Peyer's patch (tissue), 4 donors: ENCODE data around the gene SLC6A5. TPM values are rescaled to one million over a fixed set of nuclear protein-coding genes. Genes with fewer than 3 reads are reported as not detected.

Source experiments
- DNase-seq, 3 donors: peaks; one replicate each; pipeline ENCODE4 v3.0.0-alpha.2; 2017 to 2019
- H3K27ac ChIP-seq, 4 donors: fragments of 200-600 bp; sonication (generic); one replicate each; pipeline ENCODE4 v1.5.1; 2016 to 2019
- H3K27me3 ChIP-seq, 2 donors: fragments of 200-600 bp; sonication (generic); one replicate each; pipeline ENCODE4 v1.5.1; 2019
- H3K36me3 ChIP-seq, 3 donors: fragments of 200-600 bp; sonication (generic); one replicate each; pipeline ENCODE4 v1.5.1; 2016 to 2019
- H3K4me1 ChIP-seq, 4 donors: fragments of 200-600 bp; sonication (generic); one replicate each; pipeline ENCODE4 v1.5.1; 2016 to 2019
- H3K4me3 ChIP-seq, 4 donors: fragments of 200-600 bp; sonication (generic); 1 replicate in 3 of 4; 2 replicates in 1 of 4; pipeline ENCODE4 v1.5.1; 2016 to 2019; ENCODE audit warnings: mild to moderate bottlenecking in 1 of 4
- H3K9me3 ChIP-seq, 4 donors: fragments of 200-600 bp; sonication (generic); one replicate each; pipeline ENCODE4 v1.5.1; 2016 to 2019; ENCODE audit warnings: mild to moderate bottlenecking in 1 of 4
- CTCF ChIP-seq, 6 experiments: fragments of 450-650 bp in 4 of 6; fragments of 200-600 bp in 2 of 6; sonication (generic) in 1 of 6; IDR thresholded peaks; one replicate each; pipeline ENCODE4 v1.5.1; 2017 to 2019; ENCODE audit warnings: antibody characterized with exemption in 6 of 6, mild to moderate bottlenecking in 3 of 6, moderate library complexity in 1 of 6
- POLR2A ChIP-seq, 2 donors: fragments of 450-650 bp; IDR thresholded peaks; one replicate each; pipeline ENCODE4 v1.5.1; 2017; ENCODE audit warnings: antibody characterized with exemption in 2 of 2, mild to moderate bottlenecking in 2 of 2, moderate library complexity in 2 of 2
- total RNA-seq, 4 donors: library from RNA; depleted of rRNA; stranded (reverse); fragments of >200 nt; gene quantifications; one replicate each; pipeline ENCODE4 v1.1.0, GENCODE V29; 2016

Gene SLC6A5
- total RNA-seq, 4 donors from 2014 or later: not detected

- H3K4me1 ChIP-seq: no peaks in the 10 kb centered on the region
- H3K27ac ChIP-seq: no peak overlapping the region
- H3K36me3 ChIP-seq: no peaks in the 10 kb centered on the region
- H3K27me3 ChIP-seq: no peaks in the 10 kb centered on the region
- TF ChIP-seq CTCF (IDR thresholded peaks at IDR 0.05) (no peak), POLR2A (IDR thresholded peaks at IDR 0.05) (no peak)
- no peak for DNase-seq
- no peaks in the 10 kb centered on the region for H3K9me3 ChIP-seq
- no peak overlapping the region for H3K4me3 ChIP-seq
These were observed 32.2 kb downstream of the SLC6A5 start for GRCh38 chr11:20631519-20632168.

GRCh38 chr11:20632169-20632532, 32.7 kb downstream of the SLC6A5 start:
- H3K27me3 ChIP-seq: no peaks in the 10 kb centered on the region
- H3K4me3 ChIP-seq: no peak overlapping the region
- DNase-seq: no peak
- no peaks in the 10 kb centered on the region for H3K36me3 ChIP-seq
- no peak for TF ChIP-seq POLR2A (IDR thresholded peaks at IDR 0.05)
- TF ChIP-seq CTCF (IDR thresholded peaks at IDR 0.05): no peak
- H3K27ac ChIP-seq: no peak overlapping the region
- H3K9me3 ChIP-seq: no peaks in the 10 kb centered on the region
- no peaks in the 10 kb centered on the region for H3K4me1 ChIP-seq

- no peak overlapping the region for H3K4me3 ChIP-seq
- H3K27ac ChIP-seq: no peak overlapping the region
- H3K9me3 ChIP-seq: no peaks in the 10 kb centered on the region
- DNase-seq: no peak
- no peaks in the 10 kb centered on the region for H3K27me3 ChIP-seq
- H3K36me3 ChIP-seq: no peaks in the 10 kb centered on the region
- no peaks in the 10 kb centered on the region for H3K4me1 ChIP-seq
- TF ChIP-seq CTCF (IDR thresholded peaks at IDR 0.05) (peak in 1 of 6 experiments; percentile 3), POLR2A (IDR thresholded peaks at IDR 0.05) (no peak)
These were observed 34.6 kb downstream of the SLC6A5 start for GRCh38 chr11:20634044-20634443.

- H3K4me3 ChIP-seq: no peak overlapping the region
- TF ChIP-seq POLR2A (IDR thresholded peaks at IDR 0.05) (no peak), CTCF (IDR thresholded peaks at IDR 0.05) (no peak)
- no peak for DNase-seq
- no peaks in the 10 kb centered on the region for H3K4me1 ChIP-seq
- H3K27me3 ChIP-seq: no peaks in the 10 kb centered on the region
- H3K36me3 ChIP-seq: no peaks in the 10 kb centered on the region
- no peak overlapping the region for H3K27ac ChIP-seq
- no peaks in the 10 kb centered on the region for H3K9me3 ChIP-seq
These were observed 35.4 kb downstream of the SLC6A5 start for GRCh38 chr11:20634781-20635180.

- Histone ChIP-seq H3K9me3 (no peaks in the 10 kb centered on the region), H3K4me3 (no peak overlapping the region)
These were observed 38.7 kb downstream of the SLC6A5 start for GRCh38 chr11:20638074-20638473.

More at GRCh38 chr11:20638074-20638473, 38.7 kb downstream of the SLC6A5 start:
- H3K36me3 ChIP-seq: no peaks in the 10 kb centered on the region
- H3K27ac ChIP-seq: no peak overlapping the region
- DNase-seq: no peak
- no peaks in the 10 kb centered on the region for H3K4me1 ChIP-seq
- TF ChIP-seq POLR2A (IDR thresholded peaks at IDR 0.05) (no peak), CTCF (IDR thresholded peaks at IDR 0.05) (no peak)
- no peaks in the 10 kb centered on the region for H3K27me3 ChIP-seq
